Fibroblast of peridontal ligament (primary cell): Measurements from ENCODE around the gene TAF10.

Experiments
- DNase-seq: peaks from one replicate; pipeline ENCODE4 v3.0.0-alpha.2; 2010; ENCODE audit errors: extremely low read depth

The TAF10 gene

GRCh38 chr11:6608726-6609501, 3.1 kb downstream of the TAF10 start:
- no peak for DNase-seq

- DNase-seq = no peak
These were observed 4.0 kb downstream of the TAF10 start for GRCh38 chr11:6608011-6608410.

- DNase-seq = no peak
These were observed 4.7 kb downstream of the TAF10 start for GRCh38 chr11:6607190-6607795.

- peak; percentile 92 for DNase-seq
These were observed 5.4 kb downstream of the TAF10 start for GRCh38 chr11:6606471-6607189.

GRCh38 chr11:6604790-6605189, 7.2 kb downstream of the TAF10 start:
- no peak for DNase-seq

GRCh38 chr11:6604081-6604626, 7.9 kb downstream of the TAF10 start:
- peak; percentile 73 for DNase-seq

GRCh38 chr11:6603287-6604080, 8.5 kb downstream of the TAF10 start, which contains the start of the genes ILK and RRP8:
ILK (plus strand) TSS chr11:6603774; CDS start chr11:6604272, 498 bp downstream.
RRP8 (minus strand) TSS chr11:6603616; CDS start chr11:6603502, 114 bp downstream.
- DNase-seq = peak; percentile 81

- no peak for DNase-seq
These were observed 9.7 kb downstream of the TAF10 start for GRCh38 chr11:6602096-6602940.

GRCh38 chr11:6601041-6601461, 11.0 kb downstream of the TAF10 start:
- no peak for DNase-seq

GRCh38 chr11:6599881-6600390, 12.1 kb downstream of the TAF10 start:
- DNase-seq = no peak

GRCh38 chr11:6599449-6599848, 12.6 kb downstream of the TAF10 start:
- no peak for DNase-seq

- DNase-seq = no peak
These were observed 13.5 kb downstream of the TAF10 start for GRCh38 chr11:6598555-6598954.

- DNase-seq = no peak
These were observed 15.7 kb downstream of the TAF10 start for GRCh38 chr11:6596239-6596877.

- DNase-seq = no peak
These were observed 17.8 kb downstream of the TAF10 start for GRCh38 chr11:6594142-6594768.

GRCh38 chr11:6588018-6588417, 24.0 kb downstream of the TAF10 start:
- no peak for DNase-seq

- no peak for DNase-seq
These were observed 24.6 kb downstream of the TAF10 start for GRCh38 chr11:6587360-6587953.

- DNase-seq = no peak
These were observed 25.3 kb downstream of the TAF10 start for GRCh38 chr11:6586434-6587359.

GRCh38 chr11:6584528-6584927, 27.5 kb downstream of the TAF10 start:
- no peak for DNase-seq
